ENCODE results near the gene RPS19BP1.
"Not testable (repeated sequence)": the region's sequence is repeated elsewhere in the genome, so short reads cannot be mapped to it uniquely, and the experiment has no call there.

The RPS19BP1 gene

DNA sequence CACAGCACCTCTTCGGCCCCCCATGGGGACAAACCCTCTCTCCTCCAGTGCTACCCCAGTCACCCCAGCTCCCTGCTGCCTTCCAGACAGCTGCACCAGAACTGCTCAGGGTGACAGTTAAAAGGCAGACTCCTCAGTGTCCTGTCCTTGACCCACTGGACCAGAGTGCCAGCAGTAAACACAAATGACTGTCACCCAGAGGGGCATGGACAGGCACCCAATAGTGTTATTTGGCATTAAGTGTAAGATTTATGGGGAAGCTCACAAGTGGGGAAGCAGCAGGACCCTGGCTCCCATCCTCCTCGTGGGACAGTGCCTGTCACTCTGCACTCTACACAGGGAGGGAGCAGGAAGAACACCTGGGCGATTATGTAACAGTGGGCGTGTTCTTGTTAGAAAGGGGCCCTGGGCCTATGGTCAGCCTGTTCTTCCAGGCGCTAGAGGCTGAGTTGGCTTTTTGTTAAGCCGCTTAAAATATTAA, 5.0 kb downstream of the RPS19BP1 start:
- DNase-seq: no peak

DNA sequence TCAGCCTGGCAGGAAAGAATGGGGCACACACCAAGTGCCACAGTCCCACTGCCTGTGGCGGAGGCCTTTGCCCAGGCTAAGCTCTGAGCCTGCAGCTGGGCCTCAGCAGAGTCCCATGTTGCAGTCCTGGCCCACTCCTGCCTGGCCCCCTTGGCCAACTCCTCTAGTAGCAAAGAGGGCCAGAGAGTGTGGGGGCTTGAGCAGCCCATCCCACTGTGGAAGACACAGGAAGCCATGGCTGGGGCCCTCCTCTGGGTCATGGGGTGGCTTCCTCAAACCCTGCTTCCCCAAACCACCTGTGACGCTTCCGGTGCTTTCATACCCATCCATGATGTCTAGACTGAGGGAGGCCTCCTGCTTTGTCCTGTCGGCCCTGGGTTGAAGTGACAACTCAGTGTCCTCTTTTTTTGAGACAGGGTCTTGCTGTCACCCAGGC, 5.8 kb downstream of the RPS19BP1 start:
- DNase-seq: no peak

DNA sequence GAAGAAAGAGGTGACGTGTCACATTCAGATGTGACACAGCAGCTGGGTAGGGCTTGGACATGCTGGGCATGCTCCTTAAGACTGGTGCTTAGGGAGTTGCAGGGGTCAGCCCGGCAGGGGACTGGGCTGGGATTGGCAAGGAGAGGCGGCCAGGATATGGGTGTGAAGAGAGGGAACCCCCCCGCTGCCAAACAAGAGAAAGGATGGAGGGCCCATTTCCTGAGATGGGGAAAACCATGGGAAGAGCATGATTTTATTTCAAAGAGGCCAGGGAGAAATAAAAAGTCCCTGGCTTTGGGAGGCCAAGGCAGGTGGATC, 6.9 kb downstream of the RPS19BP1 start:
- DNase-seq: no peak

DNA sequence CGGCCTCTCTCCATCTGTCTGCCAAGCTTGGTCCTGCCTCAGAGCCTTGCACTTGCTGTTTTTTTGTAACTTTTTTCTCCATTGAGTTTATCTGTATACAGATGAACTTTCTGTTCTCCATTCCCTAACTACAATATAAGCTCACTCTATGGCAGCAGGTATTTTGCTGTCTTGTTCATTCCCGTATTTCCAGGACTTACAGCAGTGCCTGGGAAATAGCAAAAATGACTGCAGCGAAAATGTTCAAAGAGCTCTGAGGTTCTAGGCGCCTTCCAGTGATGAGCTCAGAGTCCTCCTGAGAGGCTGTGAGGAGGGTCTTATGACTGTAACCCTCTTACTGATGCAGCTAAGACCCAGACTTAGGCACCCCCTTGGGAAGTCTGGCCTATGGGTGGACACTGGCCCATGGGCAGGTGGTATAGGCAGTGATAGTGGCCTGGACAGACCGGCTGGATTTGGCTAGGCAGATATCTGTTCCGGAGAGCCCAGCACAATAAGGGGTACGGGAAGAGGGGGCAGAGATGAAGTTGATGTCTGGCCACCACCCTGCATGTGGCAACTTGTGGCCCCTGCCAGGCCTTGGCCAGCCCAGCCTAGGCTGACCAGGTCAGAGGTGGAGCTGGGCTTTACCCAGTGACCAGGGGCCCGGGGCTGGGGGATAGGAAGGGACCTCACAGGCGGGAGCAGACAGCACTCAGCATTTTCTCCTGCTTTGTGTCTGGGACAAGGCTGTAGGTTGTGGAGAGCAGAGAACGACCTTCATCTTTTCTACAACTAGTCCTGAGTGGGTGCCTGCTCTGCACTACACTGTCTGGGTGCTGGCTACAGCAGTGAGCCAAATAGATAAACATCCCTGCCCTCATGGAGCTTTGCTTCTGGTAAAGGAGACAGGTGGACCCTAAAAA, 7.5 kb downstream of the RPS19BP1 start:
- DNase-seq: no peak

DNA sequence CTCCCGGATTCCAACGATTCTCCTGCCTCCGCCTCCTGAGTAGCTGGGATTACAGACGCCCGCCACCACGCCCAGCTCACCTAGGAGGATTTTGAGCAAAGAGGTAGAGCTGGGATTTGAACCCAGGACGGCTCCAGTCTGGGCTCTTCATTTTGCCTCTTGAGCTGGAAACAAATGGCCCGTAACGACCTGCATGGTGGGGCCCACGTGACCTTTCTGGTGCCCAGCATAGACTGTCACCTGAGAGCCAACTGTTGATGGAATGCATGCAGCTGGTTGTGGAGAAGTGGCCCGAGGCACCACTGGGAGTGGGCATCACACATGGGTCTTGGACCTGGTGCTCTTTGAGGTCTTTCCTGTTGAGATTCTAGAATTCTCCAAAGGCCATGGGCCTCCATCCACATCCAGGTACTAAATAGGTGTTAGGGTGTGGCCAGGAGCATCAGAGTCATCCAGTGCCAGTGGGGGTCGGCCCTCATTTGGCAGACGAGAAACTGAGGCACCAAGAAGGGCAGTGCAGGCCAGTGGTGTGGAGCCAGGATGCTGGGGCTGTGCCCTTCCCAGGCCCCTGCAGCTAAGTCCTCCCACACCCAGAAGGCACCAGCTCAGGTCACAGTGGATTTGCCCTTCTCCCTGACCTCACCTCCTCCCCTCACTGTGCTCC, 8.3 kb downstream of the RPS19BP1 start:
- DNase-seq: no peak

DNA sequence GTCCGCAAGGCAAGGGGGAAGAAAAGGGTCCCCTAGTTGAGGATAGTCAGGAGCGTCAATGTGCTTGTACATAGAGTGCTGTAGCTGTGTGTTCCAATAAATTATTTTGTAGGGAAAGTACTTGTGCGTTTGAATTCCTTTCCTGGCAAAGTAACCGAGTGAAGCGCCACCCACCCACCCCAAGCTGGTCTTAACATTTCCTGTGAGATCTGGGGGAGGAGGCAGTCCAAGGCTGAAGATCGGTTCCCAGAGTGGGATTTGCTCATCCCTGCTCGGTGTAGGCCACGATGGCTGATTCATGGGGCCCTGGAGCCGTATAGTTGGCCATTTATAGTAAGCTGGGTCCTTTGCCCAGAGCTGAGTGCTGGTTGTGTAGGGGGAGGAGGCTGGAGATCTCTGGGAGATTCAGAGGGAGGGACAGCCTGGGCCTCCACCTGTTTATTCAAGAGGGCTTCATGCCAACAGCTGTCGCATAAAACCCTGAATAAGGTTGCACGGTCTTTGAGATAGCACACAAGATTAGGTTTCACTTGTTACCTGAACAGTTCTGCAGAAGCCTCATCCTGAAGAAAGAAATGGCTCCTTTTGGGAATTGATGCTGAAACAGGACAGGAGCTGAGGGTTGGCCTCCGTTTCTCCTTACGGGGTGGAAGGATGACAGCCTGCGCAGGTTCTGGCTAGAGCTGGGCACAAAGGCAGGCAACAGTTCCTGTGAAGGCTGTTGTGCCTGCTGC, 9.8 kb downstream of the RPS19BP1 start:
- peak; percentile 64 for DNase-seq

DNA sequence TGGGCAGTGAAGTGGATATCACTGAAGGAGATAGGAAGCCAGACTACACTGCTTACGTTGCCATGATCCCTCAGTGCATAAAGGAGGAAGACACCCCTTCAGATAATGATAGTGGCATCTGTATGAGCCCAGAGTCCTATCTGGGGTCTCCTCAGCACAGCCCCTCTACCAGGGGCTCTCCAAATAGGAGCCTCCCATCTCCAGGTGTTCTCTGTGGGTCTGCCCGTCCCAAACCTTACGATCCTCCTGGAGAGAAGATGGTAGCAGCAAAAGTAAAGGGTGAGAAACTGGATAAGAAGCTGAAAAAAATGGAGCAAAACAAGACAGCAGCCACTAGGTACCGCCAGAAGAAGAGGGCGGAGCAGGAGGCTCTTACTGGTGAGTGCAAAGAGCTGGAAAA, 10.5 kb downstream of the RPS19BP1 start:
- DNase-seq: not testable (repeated sequence)

DNA sequence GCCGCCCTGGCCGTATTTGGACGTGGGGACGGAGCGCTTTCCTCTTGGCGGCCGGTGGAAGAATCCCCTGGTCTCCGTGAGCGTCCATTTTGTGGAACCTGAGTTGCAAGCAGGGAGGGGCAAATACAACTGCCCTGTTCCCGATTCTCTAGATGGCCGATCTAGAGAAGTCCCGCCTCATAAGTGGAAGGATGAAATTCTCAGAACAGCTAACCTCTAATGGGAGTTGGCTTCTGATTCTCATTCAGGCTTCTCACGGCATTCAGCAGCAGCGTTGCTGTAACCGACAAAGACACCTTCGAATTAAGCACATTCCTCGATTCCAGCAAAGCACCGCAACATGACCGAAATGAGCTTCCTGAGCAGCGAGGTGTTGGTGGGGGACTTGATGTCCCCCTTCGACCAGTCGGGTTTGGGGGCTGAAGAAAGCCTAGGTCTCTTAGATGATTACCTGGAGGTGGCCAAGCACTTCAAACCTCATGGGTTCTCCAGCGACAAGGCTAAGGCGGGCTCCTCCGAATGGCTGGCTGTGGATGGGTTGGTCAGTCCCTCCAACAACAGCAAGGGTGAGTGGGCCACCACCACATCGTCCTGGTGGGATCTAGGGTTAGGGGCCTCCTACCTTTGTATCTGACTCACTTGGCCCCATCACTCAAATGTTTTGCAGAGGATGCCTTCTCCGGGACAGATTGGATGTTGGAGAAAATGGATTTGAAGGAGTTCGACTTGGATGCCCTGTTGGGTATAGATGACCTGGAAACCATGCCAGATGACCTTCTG, 11.3 kb downstream of the RPS19BP1 start:
- DNase-seq: not testable (repeated sequence)

DNA sequence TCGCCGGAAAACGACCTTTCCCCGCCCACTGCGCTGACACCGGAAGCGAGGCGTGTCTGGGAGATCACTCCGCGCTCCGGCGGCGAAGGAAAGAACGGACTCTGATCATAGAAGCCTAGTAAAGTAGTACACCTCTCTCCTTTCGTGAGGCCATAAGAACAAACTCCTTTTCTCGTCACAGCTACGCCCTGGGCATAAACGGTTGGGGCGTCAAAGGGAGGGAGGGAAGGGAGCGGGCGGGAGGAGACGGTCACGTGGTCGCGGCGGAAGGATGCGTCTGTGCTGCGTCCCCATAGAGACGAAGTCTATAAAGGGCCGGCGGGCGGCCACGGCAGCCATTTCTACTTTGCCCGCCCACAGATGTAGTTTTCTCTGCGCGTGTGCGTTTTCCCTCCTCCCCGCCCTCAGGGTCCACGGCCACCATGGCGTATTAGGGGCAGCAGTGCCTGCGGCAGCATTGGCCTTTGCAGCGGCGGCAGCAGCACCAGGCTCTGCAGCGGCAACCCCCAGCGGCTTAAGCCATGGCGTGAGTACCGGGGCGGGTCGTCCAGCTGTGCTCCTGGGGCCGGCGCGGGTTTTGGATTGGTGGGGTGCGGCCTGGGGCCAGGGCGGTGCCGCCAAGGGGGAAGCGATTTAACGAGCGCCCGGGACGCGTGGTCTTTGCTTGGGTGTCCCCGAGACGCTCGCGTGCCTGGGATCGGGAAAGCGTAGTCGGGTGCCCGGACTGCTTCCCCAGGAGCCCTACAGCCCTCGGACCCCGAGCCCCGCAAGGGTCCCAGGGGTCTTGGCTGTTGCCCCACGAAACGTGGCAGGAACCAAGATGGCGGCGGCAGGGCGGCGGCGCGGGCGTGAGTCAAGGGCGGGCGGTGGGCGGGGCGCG, 12.1 kb downstream of the RPS19BP1 start, which contains the start of gene ATF4:
ATF4 (plus strand) TSS at position 337 of the 880 bp plus-strand sequence. CDS start 884 bp downstream, outside the sequence.
- peak; percentile 85 for DNase-seq

DNA sequence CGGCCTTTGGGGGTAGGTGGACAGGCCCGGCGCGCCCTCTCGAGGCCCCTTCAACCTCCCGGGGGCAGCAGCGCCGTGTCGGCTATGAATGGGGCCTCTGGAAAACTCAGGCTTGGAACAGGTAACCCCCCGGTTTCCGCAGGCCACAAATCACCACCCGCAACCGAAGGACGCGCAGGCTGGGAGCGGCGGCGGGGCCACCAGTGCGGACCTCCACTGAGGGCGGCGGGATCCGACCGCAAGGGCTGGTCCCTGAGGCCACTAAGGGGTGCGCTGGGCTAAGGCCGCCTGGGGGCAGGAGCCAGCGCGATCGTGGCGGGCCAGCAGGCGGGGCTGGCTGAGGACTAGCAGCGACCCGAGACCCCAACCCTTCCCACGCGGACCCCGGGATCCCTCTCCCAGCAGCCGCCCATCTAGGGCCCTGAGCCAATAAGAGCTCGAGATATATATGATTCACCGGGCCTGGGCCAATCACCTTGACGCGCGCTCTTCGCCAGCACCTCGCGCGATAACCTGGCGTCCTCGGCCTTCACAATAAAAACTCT, 12.8 kb downstream of the RPS19BP1 start:
- peak; percentile 98 for DNase-seq

DNA sequence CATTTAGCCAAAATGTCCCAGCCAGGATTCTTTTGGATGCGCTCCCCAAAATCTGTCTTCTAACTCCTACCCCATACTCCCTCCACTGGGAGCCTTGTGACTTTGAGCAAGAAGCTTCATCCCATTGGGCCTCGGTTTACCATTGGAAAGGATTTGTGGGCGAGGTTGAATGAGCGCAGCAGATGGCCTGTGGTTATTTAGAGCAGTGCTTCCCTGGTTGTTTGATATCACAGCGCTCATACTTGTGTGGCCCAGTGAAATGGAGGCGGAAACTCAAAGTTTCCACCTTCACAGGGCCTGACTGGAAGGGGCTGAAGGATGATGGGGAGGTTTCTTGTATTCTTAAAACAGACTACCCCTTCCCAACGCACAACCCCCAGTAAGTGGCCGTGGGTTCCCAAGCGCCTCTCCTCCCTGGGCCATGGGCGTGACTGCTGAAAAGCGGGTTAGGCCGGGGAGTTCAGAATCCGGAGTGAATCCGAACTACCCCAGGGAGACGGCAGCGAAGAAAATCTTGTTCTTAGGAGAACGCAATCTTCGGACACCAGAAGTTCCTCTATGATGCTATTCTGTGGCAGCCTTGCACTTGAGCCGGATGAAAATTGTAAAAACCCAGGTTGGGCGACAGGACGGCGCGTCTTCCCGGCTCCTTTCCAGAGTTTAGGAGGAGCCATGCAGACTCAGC, 13.4 kb downstream of the RPS19BP1 start:
- no peak for DNase-seq

DNA sequence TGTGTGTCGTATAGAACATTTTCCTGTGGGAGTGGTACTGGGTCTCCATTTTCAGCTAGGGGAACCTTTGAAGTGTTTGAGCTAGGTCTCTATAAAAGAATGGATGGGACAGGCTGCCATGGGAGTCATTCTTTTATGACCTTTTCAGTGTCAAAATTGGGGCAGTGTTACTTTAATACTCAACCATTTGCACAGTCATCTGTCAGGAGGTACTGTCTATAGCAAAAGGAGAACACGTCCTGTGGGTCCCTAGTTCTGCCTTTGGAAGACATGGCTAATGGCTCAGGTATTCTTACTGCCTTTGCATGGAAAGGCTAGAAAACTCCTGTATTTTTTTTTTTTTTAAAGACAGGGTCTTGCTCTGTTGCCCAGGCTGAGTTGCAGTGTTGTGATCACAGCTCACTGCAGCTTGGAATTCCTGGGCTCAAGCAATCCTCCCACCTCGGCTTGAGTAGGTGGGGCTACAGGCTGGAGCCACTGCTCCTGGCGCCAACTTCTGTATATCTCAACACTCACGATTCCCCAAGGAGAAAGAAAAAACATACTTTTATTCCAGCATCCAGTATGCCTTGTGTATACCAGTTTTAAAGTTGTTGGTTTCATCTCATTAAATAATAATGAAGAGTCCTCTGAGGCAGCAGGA, 14.3 kb downstream of the RPS19BP1 start:
- no peak for DNase-seq

DNA sequence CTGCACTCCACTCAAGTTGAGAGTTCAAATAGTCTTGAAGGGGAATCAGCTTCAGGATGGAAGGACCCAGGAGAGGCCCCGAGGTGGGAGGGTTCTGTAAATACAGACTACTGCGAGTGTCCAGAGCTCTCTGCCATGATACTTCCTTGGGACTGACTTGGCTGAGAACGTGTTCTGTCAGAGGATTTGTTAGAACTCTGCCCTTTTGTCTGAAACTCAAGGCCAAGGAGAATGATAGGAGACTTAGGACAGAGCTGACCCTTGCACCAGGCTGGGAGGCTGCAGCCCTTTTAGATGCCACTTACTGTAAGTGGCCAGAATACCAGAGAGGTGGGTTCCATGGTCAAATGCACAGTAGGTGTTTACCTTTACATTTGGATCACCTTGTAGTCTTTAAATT, 15.1 kb downstream of the RPS19BP1 start:
- DNase-seq: no peak

DNA sequence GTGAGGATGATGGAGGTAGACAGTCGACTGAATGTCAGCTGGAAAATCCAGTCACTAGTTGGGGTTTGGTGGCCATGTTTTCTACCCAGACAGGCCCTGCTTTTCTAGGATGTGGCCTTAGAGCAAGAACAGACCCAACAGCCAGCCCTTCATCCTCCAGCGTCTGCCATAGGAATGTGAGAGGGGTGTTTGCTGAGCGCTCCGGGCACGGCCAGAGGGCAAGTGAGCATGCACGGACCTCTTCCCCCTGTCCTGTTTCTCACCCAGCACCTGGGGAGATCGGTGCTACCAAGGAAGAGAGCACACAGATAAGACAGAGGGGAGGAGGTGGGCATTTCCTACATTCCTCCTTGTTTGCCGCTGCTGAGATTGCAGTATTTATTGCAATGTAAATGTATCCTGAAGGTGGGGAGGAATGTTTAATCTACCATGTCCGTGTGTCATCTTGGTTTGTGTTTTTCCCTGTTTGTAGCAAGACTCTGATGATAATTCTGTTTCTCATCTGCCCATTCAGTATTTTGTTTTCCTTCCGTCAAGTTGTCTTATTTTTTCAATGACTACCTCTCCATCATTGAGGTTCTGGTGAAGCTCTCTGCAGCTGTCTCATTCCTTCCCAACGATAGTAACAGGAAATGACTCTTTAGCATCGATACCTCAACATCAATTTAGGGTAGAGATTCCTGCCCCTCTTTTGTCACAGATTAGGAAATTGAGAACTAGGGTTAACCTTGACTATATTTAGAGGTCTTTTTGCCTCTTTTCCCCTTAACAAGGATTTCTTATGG, 17.1 kb downstream of the RPS19BP1 start:
- no peak for DNase-seq

DNA sequence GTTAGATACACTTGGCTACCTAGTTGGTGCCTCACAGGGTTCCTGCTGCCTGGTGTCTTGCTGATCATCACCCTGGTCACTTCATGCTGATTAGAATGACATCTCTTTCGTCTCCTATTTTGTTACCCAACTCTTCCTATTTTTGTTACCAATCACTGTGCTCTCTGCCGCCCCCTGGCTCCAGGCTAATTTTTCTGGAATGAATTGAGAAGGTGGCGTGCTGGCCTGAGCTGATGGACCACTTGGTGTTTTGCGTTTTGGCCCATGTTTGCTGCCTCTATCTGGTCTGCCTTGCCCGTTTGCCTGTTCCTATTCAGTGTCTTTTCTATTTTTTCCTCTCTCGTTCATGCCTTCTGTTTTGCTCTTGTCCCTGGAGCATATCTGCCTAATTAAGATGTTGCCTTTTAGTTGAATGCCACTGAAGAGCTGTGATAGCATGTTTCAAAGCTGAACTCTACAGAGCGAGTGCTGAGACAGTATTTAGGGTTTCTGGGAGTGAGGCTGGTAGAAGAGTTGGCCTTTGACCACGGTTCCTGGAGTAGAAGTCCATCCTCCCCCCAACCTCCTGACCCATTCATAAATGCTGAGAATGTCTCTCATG, 18.1 kb downstream of the RPS19BP1 start:
- DNase-seq: no peak

DNA sequence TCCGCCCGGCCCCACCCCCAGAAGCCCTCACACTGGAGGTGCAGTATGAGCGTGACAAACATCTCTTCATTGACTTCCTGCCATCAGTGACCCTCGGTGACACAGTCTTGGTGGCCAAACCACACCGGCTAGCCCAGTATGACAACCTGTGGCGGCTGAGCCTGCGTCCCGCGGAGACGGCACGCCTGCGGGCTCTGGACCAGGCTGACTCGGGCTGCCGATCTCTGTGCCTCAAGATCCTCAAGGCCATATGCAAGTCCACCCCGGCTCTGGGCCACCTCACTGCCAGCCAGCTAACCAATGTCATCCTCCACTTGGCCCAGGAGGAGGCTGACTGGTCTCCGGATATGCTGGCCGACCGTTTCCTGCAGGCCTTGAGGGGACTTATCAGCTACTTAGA, 18.8 kb downstream of the RPS19BP1 start:
- DNase-seq: no peak

DNA sequence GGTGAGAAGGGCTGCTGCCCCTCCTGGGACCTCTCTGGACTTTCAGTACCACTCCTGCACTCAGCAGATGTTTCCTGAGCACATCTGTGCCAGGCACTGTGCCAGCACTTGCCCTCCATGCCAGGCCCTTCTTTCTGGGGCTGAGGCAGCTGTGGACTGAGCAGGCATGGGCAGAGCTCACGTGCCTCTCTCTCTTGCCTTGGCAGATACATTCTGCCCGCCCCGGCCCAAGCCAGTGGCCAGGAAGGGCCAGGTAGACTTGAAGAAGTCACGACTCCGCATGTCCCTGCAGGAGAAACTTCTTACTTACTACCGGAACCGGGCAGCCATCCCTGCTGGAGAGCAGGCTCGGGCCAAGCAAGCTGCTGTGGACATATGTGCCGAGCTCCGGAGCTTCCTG, 20.5 kb downstream of the RPS19BP1 start:
- no peak for DNase-seq

DNA sequence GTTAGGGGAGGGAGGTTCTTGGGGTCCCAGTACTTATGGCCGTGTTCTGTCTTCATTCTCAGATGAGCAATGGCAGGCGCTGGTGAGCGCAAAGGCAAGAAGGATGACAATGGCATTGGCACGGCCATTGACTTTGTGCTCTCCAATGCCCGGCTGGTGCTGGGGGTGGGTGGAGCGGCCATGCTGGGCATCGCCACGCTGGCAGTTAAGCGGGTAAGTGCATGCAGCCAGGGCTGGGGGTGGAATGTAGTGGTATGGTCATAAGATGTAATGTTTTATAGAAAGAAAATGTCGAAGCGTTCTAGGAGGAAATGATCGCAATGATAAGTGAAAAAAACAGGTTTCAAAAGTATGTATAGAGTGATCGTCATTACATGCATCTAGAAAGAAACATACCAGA, 21.3 kb downstream of the RPS19BP1 start:
- DNase-seq: no peak
